Measurements from ENCODE around the gene SNHG17.

- no peak for TF ChIP-seq CTCF (conservative IDR thresholded peaks at IDR 0.05 in 1 of 2, IDR thresholded peaks at IDR 0.05 in 1 of 2; ENCODE audit: extremely low read depth in 1 of 2, insufficient read depth in 1 of 2, low read depth in 1 of 2, low read length in 2 of 2)
- TF ChIP-seq EZH2 (IDR thresholded peaks at IDR 0.05; ENCODE audit: borderline replicate concordance, low read length), result no peak
These were observed 36.1 kb upstream of the SNHG17 start for GRCh38 chr20:38471245-38471644.

Data from mammary epithelial cell (primary cell).